K562 (cell line): ENCODE results near the gene FAHD2B. TPM values are rescaled to one million over a fixed set of nuclear protein-coding genes. Genes with fewer than 3 reads are reported as not detected.
"Not testable (repeated sequence)": the region's sequence is repeated elsewhere in the genome, so short reads cannot be mapped to it uniquely, and the experiment has no call there.

Experiments used
- ATAC-seq: fragments of 200-7000 bp; cut with Tn5 transposase; 3 replicates; pipeline ENCODE4 v1.9.1; 2020; ENCODE audit warnings: moderate library complexity
- BruUV-seq: library from RNA; stranded (reverse); fragments of 400-500 nt; replicated peaks from 2 replicates; lab custom pipeline; 2021; lab: Mats Ljungman, UMichigan
- CTCF ChIA-PET: fragments of 300-600 bp; formaldehyde crosslinking; extraction: SDS; loops from one replicate; lab custom pipeline; 2021; ENCODE audit warnings: low intra/inter-chr PET ratio; lab: Yijun Ruan, JAX
- POLR2A ChIA-PET: fragments of 300-600, 350-650 bp; sonication (Branson Sonifier 250); formaldehyde crosslinking; extraction: SDS; loops from one replicate; lab custom pipeline; 2021; ENCODE audit warnings: antibody characterized with exemption, inconsistent platforms; lab: Yijun Ruan, JAX
- DNase-seq, 4 experiments: peaks; one replicate each; pipeline versions ENCODE4 v3.0.0 to v3.0.0-alpha.2; 2011 to 2018; ENCODE audit warnings: low spot score in 3 of 4, mixed read lengths in 3 of 4; ENCODE audit errors: extremely low read depth in 1 of 4
- FAIRE-seq: peaks from 2 replicates; lab custom pipeline; 2011; peaks lifted over from hg19 to GRCh38; lab: Jason Lieb, UNC
- H2AFZ ChIP-seq: 2 replicates; pipeline ENCODE4 v1.6.0; 2011; ENCODE audit warnings: low read depth, low read length, control low read depth, inconsistent platforms
- H3K27ac ChIP-seq: fragments of 200-600 bp; 3 replicates; pipeline ENCODE4 v1.8.0; 2011; ENCODE audit warnings: low read depth, mild to moderate bottlenecking, control low read depth, inconsistent platforms, low read length, moderate library complexity, mixed read lengths; ENCODE audit errors: extremely low read depth
- H3K27me3 ChIP-seq, 2 experiments: fragments of 300-600 bp in 1 of 2; 2 replicates in 1 of 2; 3 replicates in 1 of 2; pipeline versions ENCODE4 v1.6.0 to v1.8.0; 2011; ENCODE audit warnings: inconsistent platforms in 2 of 2, low read length in 2 of 2, mild to moderate bottlenecking in 1 of 2, mixed read lengths in 1 of 2, moderate library complexity in 1 of 2; ENCODE audit not compliant: control insufficient read depth in 2 of 2, insufficient read depth in 2 of 2
- H3K36me3 ChIP-seq: fragments of 300-600 bp; 3 replicates; pipeline ENCODE4 v1.8.0; 2011; ENCODE audit warnings: mild to moderate bottlenecking, low read length, inconsistent platforms; ENCODE audit not compliant: control insufficient read depth, insufficient read depth
- H3K4me1 ChIP-seq, 2 experiments: fragments of 200-600 bp in 1 of 2; replicated peaks in 1 of 2; 2 replicates in 1 of 2; 3 replicates in 1 of 2; pipeline versions ENCODE4 v1.5.1 to v1.8.0; 2011; ENCODE audit warnings: inconsistent platforms in 2 of 2, low read length in 2 of 2, mild to moderate bottlenecking in 1 of 2, mixed read lengths in 1 of 2, moderate library complexity in 1 of 2; ENCODE audit not compliant: control insufficient read depth in 2 of 2, insufficient read depth in 2 of 2
- H3K4me2 ChIP-seq: 2 replicates; pipeline ENCODE4 v1.6.1; 2011; ENCODE audit warnings: low read length, control low read depth, inconsistent platforms, mixed read lengths; ENCODE audit not compliant: insufficient read depth
- H3K4me3 ChIP-seq: fragments of 200-600 bp; sonication (generic), shearing (Covaris generic); 2 replicates; pipeline ENCODE4 v1.5.1; 2016; ENCODE audit warnings: control low read depth, inconsistent platforms
- H3K79me2 ChIP-seq: fragments of 200-600 bp; 3 replicates; pipeline ENCODE4 v1.8.0; 2011; ENCODE audit warnings: low read length, inconsistent platforms; ENCODE audit not compliant: control insufficient read depth, insufficient read depth
- H3K9ac ChIP-seq, 2 experiments: 2 replicates each; pipeline versions ENCODE4 v1.6.0 to v1.6.1; 2011; ENCODE audit warnings: low read depth in 2 of 2, low read length in 2 of 2, control low read depth in 1 of 2, inconsistent platforms in 1 of 2, mild to moderate bottlenecking in 1 of 2, mixed read lengths in 1 of 2; ENCODE audit not compliant: insufficient read depth in 1 of 2
- H3K9me1 ChIP-seq: one replicate; pipeline ENCODE4 v1.6.0; 2011; ENCODE audit warnings: inconsistent platforms, mild to moderate bottlenecking, low read length, moderate library complexity; ENCODE audit not compliant: control insufficient read depth, insufficient read depth
- H3K9me3 ChIP-seq: replicated peaks from 2 replicates; pipeline ENCODE4 v1.5.1; 2011; ENCODE audit warnings: low read depth, low read length, inconsistent platforms; ENCODE audit not compliant: control insufficient read depth, insufficient read depth
- H4K20me1 ChIP-seq: replicated peaks from 2 replicates; pipeline ENCODE4 v1.6.1; 2011; ENCODE audit warnings: low read length, inconsistent platforms, mixed read lengths; ENCODE audit not compliant: control insufficient read depth, insufficient read depth
- ATF3 ChIP-seq, 2 experiments: fragments of 450-650 bp in 1 of 2; sonication (generic) in 1 of 2; formaldehyde crosslinking in 1 of 2; IDR thresholded peaks in 1 of 2; conservative IDR thresholded peaks in 1 of 2; 2 replicates each; pipeline versions ENCODE4 v1.6.1 to v1.8.1; 2016 to 2023; ENCODE audit warnings: mild to moderate bottlenecking in 2 of 2, moderate library complexity in 2 of 2, inconsistent platforms in 1 of 2, missing genetic modification reagents in 1 of 2
- WGBS: fragments of 100-300 bp; shearing (Covaris generic); methylation state at CpG from one replicate; pipeline ENCODE4 v1.1.6; 2016; ENCODE audit warnings: low coverage, mixed read lengths; ENCODE audit not compliant: insufficient coverage; ENCODE audit errors: missing lambda C conversion rate; 5-methylcytosine and 5-hydroxymethylcytosine counted together
- in situ Hi-C: fragments of 300-500 bp; cut with MboI; formaldehyde crosslinking; loops from 4 replicates; pipeline ENCODE4 v1.15.0; 2018; ENCODE audit warnings: inconsistent platforms, mixed read lengths
- intact Hi-C: fragments of 100-400 bp; cut with micrococcal nuclease; formaldehyde crosslinking; loops from 2 replicates; pipeline ENCODE4 v1.14.2; 2022
- polyA plus RNA-seq, 8 experiments: library from polyadenylated mRNA; depleted of rRNA in 4 of 8; stranded (reverse) in 5 of 8; unstranded in 3 of 8; fragments of >200 nt; fragmentation: Nextera tagmentation in 2 of 8; fragmentation: Illumina TruSeq in 1 of 8; extraction: Ambion mirVana in 2 of 8; extraction: Trizol in 1 of 8; gene quantifications; 2 replicates each; pipeline versions ENCODE4 v1.2.1 to v1.2.3, GENCODE V29; 2011 to 2014; ENCODE audit warnings: inconsistent platforms in 1 of 8, missing spikeins in 1 of 8
- total RNA-seq, 7 experiments: library from RNA; depleted of rRNA in 6 of 7; stranded (reverse); fragments of >200 nt in 6 of 7; fragmentation: Illumina TruSeq in 2 of 7; extraction: Trizol in 2 of 7; gene quantifications; 2 replicates each; pipeline versions ENCODE4 v1.2.1 to v1.2.3, GENCODE V29; 2011 to 2021; ENCODE audit warnings: low replicate concordance in 1 of 7

The FAHD2B gene
- total and polyA plus RNA-seq, 9 of the 15 experiments (the other 6 are each of a cell fraction or from before 2014, with no cell fraction given) = 4.7 to 36.6 (median 26.1) TPM

- peak; percentile 70 for ATAC-seq
- in situ Hi-C loops = loop anchor here (5.0 to 10.0 kb wide), 2 partner anchors 1082 to 1689 kb away; partner anchors contain the start of gene FAHD2A
- H4K20me1 ChIP-seq; BruUV-seq; intact Hi-C loops; POLR2A ChIA-PET; CTCF ChIA-PET; H3K79me2 ChIP-seq; H2AFZ ChIP-seq; H3K4me1 ChIP-seq; H3K9me3 ChIP-seq; H3K9me1 ChIP-seq; H3K36me3 ChIP-seq; H3K27me3 ChIP-seq; H3K27ac ChIP-seq; DNase-seq; TF ChIP-seq ATF3 (CRISPR knock-in tag; conservative IDR thresholded peaks at IDR 0.05): not testable (repeated sequence)
- peak overlapping the region; percentile 33 for H3K4me3 ChIP-seq
- H3K4me2 ChIP-seq = peak overlapping the region; percentile 58
- WGBS = 20% methylated on average over 4 of the region's 33 CpGs
- TF ChIP-seq ATF3 (IDR thresholded peaks at IDR 0.05) = 0 out of 2 replicates have a peak, but pooled peaks have one; percentile 8
- FAIRE-seq = peak; percentile 91
- peak overlapping the region in 1 of 2 experiments; percentile 58; a peak in 2 of 4 replicates for H3K9ac ChIP-seq
These were observed 505 bp downstream of the FAHD2B start for GRCh38 chr2:97093983-97094771.

GRCh38 chr2:97092946-97093345 is 1.7 kb downstream of the FAHD2B start:
- H3K9me3 ChIP-seq, H3K4me1 ChIP-seq, H3K4me3 ChIP-seq, H3K27ac ChIP-seq, H3K9me1 ChIP-seq, CTCF ChIA-PET, FAIRE-seq, intact Hi-C loops, H4K20me1 ChIP-seq, H3K4me2 ChIP-seq, H3K9ac ChIP-seq, ATAC-seq, DNase-seq, H2AFZ ChIP-seq, H3K36me3 ChIP-seq, H3K79me2 ChIP-seq, H3K27me3 ChIP-seq: not testable (repeated sequence)
- in situ Hi-C loops = loop anchor here (5.0 to 10.0 kb wide), 2 partner anchors 1081 to 1688 kb away; partner anchors contain the start of gene FAHD2A
- TSS peak; percentile 66 for BruUV-seq
- 100% methylated on average over 1 of the region's 2 CpGs for WGBS
- POLR2A ChIA-PET = interaction anchor here (0.6 kb wide), 1 partner anchor 9 kb away, joined by 4 read pairs; no protein-coding TSS in a partner anchor

GRCh38 chr2:97088706-97089105 is 6.0 kb downstream of the FAHD2B start:
- H3K4me2 ChIP-seq, FAIRE-seq, CTCF ChIA-PET, intact Hi-C loops, H3K9ac ChIP-seq, H3K36me3 ChIP-seq, H3K4me1 ChIP-seq, H3K9me1 ChIP-seq, in situ Hi-C loops, H3K27ac ChIP-seq, BruUV-seq, H2AFZ ChIP-seq, H3K79me2 ChIP-seq, POLR2A ChIA-PET, H3K9me3 ChIP-seq, H3K4me3 ChIP-seq, H4K20me1 ChIP-seq, ATAC-seq, H3K27me3 ChIP-seq, DNase-seq: not testable (repeated sequence)
- WGBS = no CpG with 5 or more reads among the region's 1 CpG
